ENCODE data around the gene MMADHC.

DNA sequence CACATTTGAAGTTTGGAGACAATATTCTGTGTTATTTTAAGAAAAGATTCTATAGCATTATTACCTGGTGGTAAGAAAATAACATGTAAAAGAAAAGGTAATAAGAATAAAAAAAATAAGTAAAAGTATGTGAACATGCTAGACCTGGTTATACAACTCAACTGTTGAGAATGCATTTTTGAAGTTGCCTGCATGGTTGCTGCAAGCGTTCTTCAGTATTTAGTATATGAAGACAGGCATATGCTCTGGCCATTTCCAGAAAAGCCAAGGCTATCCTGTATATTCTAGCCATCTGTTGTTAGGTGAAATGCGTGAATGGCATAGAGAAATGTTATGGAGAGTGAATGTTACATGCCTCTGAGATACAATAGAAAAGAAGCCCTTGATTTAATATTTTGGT, 6.8 kb upstream of the MMADHC start:
- no peak for TF ChIP-seq TAF1 (IDR thresholded peaks at IDR 0.05; ENCODE audit: borderline replicate concordance, insufficient read depth, low read length)
- no peak for TF ChIP-seq POLR2AphosphoS5 (IDR thresholded peaks at IDR 0.05; ENCODE audit: low read depth, low read length)
- TF ChIP-seq, protein P1, sequence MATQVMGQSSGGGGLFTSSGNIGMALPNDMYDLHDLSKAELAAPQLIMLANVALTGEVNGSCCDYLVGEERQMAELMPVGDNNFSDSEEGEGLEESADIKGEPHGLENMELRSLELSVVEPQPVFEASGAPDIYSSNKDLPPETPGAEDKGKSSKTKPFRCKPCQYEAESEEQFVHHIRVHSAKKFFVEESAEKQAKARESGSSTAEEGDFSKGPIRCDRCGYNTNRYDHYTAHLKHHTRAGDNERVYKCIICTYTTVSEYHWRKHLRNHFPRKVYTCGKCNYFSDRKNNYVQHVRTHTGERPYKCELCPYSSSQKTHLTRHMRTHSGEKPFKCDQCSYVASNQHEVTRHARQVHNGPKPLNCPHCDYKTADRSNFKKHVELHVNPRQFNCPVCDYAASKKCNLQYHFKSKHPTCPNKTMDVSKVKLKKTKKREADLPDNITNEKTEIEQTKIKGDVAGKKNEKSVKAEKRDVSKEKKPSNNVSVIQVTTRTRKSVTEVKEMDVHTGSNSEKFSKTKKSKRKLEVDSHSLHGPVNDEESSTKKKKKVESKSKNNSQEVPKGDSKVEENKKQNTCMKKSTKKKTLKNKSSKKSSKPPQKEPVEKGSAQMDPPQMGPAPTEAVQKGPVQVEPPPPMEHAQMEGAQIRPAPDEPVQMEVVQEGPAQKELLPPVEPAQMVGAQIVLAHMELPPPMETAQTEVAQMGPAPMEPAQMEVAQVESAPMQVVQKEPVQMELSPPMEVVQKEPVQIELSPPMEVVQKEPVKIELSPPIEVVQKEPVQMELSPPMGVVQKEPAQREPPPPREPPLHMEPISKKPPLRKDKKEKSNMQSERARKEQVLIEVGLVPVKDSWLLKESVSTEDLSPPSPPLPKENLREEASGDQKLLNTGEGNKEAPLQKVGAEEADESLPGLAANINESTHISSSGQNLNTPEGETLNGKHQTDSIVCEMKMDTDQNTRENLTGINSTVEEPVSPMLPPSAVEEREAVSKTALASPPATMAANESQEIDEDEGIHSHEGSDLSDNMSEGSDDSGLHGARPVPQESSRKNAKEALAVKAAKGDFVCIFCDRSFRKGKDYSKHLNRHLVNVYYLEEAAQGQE (IDR thresholded peaks at IDR 0.05; ENCODE audit: insufficient read depth in 1 of 2, low read depth in 2 of 2, low read length in 2 of 2), result no peak
